Vagina (tissue), 2 donors: ENCODE data around the gene CCT8.

Source experiments
- POLR2A ChIP-seq, 2 donors: fragments of 450-650 bp; IDR thresholded peaks; one replicate each; pipeline ENCODE4 v1.6.1; 2017; ENCODE audit warnings: antibody characterized with exemption in 2 of 2, mild to moderate bottlenecking in 2 of 2, moderate library complexity in 2 of 2
- POLR2AphosphoS5 ChIP-seq, 2 donors: sonication (generic); formaldehyde crosslinking; IDR thresholded peaks; one replicate each; pipeline ENCODE4 v1.9.0; 2017; ENCODE audit warnings: antibody characterized with exemption in 2 of 2, mild to moderate bottlenecking in 2 of 2, low read depth in 1 of 2; ENCODE audit not compliant: insufficient read depth in 1 of 2
- TF ChIP-seq, protein P1 (sequence below), 3 experiments: fragments of 450-650 bp in 2 of 3; fragments of 200-600 bp in 1 of 3; sonication (generic) in 1 of 3; IDR thresholded peaks; one replicate each; pipeline ENCODE4 v1.5.1; 2017 to 2019; ENCODE audit warnings: antibody characterized with exemption in 3 of 3, mild to moderate bottlenecking in 2 of 3, moderate library complexity in 2 of 3

DNA sequence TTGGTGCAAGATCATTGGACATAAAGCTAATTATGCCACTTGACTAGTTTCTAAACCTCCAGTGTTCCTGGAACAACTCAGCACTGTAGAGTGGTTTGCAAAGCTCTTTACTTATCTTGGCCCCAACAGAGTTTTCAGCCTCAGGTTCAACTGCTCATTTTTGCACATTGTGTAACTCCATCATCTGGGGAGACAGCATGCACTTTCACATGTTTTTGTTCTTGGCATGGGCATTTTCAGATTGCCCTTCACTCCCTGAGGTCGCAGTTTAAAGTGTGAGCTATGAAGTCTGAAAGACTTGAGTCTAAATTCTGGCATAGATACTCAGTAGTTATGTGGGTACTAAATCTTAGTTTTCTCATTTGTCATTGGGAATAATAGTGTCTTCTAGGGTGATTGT is 43.9 kb downstream of the CCT8 start:
- TF ChIP-seq, protein P1, sequence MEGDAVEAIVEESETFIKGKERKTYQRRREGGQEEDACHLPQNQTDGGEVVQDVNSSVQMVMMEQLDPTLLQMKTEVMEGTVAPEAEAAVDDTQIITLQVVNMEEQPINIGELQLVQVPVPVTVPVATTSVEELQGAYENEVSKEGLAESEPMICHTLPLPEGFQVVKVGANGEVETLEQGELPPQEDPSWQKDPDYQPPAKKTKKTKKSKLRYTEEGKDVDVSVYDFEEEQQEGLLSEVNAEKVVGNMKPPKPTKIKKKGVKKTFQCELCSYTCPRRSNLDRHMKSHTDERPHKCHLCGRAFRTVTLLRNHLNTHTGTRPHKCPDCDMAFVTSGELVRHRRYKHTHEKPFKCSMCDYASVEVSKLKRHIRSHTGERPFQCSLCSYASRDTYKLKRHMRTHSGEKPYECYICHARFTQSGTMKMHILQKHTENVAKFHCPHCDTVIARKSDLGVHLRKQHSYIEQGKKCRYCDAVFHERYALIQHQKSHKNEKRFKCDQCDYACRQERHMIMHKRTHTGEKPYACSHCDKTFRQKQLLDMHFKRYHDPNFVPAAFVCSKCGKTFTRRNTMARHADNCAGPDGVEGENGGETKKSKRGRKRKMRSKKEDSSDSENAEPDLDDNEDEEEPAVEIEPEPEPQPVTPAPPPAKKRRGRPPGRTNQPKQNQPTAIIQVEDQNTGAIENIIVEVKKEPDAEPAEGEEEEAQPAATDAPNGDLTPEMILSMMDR (IDR thresholded peaks at IDR 0.05) = no peak
- no peak for TF ChIP-seq POLR2A (IDR thresholded peaks at IDR 0.05)
- no peak for TF ChIP-seq POLR2AphosphoS5 (IDR thresholded peaks at IDR 0.05; ENCODE audit: insufficient read depth in 1 of 2, low read depth in 1 of 2)
